GM18870 (cell line): ENCODE data around the gene CAMTA1.

Experiments
- ATAC-seq: cut with Tn5 transposase; IDR thresholded peaks from one replicate; pipeline ENCODE4 v1.9.1; 2021; ENCODE audit warnings: moderate library complexity; ENCODE audit not compliant: unreplicated experiment

Gene CAMTA1

DNA sequence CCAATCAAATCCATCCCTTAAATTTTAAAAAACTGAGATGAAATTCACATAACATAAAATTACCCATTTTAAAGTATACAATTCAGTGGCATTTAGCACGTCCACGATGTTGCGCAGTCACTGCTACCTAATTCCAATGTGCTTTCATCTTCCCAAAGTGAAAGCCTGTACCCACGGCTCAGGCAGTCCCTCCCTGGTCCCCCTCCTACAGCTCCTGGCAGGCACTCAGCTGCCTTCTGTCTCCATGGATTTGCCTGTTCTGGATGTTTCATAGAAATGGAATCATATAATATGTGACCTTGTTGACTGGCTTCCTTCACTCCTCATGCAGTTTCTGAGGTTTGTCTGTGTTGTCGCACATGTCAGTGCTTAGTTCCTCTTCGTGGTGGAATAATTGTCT is 386.3 kb downstream of the CAMTA1 start:
- no peak for ATAC-seq

DNA sequence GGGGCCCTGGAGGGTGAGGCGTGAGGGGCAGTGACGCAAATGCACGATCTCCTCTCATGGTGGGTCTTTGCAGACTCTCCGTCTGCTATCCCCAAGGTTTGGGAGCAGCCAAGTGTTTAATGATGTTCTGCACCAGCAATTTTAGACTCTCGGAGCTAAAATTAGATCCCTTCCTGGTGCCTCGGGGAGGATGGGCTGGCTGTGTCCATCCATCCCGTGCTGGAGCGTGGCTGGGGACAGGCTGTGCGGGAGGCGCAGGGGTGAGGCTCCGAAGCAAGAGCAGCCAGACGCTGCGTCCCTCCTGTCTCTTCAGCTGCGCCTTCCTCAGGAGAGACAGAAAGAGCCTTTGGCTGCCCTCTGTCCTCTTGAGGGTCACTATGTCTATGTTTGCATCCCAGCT is 387.6 kb downstream of the CAMTA1 start:
- no peak for ATAC-seq

DNA sequence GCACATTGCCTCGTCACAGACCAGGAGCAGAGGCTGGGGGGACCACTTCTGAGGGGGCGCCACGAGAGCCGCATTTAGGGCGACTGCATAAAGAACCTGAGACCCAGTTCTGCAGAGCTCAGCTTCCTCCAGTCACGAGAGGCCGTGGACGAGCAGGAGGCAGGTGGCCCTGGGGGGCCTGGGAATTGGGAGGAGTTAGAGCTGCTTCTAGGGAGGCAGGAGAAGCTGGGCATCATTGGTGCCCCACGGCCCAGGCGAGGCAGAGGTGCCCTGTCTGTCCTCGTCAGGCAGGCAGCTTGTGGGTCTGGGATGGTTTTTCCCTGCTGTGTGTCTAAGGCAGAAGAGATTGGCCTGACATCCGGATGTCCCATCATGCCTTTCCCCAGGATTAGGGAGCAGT is 389.3 kb downstream of the CAMTA1 start:
- ATAC-seq = no peak

DNA sequence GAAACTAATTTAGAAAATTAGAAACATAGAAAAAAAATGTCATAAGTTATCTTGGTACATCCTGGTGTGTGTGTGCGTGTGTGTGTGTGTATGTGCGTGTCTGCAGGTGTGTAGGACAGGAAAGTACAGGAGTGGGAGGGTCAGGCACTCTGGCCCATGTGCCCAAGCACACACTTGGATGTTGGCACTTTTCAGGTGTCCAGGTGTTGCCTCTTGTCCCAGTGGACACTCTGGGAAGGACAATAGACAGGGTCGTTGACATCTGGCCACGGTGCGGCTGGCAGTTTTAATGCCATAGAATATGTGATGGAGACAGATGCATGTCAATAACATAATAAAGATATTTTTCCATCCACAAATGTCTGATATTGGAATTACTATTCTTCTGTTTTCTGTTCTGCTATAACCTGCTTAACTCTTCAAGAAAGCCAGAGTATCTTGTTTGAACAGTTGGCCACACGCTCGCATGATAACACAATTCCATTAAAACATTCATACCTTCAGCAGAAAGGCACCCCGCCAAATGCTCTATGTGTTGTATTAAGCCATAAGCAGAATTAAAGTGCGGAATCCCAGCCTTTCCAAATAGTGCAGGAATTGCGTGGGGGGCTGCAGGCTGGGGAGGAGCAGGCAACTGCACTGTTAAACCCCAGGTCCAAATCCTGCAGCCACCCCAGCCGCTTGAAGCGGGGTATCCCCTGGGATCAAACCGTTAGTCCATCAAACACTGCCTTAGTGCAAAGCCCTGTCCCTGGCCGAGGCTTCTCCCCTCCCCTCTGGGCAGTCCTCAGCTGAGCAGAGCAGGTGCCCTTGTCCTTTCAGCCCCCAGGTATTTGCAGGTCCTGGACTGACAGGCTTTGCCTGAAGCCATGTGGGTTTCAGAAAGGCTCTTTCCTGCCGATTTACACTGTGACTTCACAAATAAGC is 390.0 kb downstream of the CAMTA1 start:
- no peak for ATAC-seq

DNA sequence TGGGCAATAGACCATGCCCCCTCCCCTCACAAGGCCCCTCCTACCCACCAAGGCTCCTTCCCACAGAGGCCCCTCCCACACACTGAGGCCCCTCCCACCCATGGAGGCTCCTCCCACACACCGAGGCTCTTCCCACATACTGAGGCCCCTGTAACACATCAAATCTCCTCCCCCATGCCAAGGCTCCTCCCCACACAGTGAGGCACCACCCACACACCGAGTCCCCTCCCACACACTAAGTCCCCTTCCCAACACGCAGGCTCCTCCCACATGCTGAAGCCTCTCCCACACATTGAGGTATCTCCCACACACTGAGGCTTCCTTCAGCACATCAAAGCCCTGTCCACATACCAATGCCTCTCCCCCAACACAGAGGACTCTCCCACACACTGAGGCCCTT is 391.8 kb downstream of the CAMTA1 start:
- no peak for ATAC-seq

DNA sequence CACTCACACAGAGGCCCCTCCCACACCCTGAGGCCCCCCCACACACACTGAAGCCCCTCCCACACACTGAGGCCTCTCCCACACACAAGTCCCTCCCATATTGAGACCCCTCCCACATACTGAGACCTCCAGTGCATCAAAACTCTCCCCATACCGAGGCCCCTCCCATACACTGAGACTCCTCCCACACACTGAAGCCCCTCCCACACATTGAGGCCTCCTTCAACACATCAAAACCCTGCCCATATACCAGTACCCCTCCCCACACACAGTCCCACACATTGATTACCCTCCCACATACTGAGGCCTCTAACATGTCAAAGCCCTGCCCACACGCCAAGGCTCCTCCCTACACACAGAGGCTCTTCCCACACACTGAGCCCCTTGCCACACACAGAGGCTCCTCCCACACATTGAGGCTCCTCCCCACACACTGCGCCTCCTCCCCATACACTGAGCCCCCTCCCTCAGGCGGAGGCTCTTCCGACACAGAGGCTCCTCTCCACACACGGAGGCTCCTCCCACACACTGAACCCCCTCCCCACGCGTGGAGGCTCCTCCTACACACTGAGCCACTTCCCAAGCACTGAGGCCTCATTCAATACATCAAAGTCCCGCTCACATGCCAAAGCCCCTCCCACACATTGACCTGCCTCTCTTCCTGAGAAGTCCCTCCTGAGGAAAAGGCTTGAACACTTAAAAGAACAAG is 392.3 kb downstream of the CAMTA1 start:
- ATAC-seq = no peak

DNA sequence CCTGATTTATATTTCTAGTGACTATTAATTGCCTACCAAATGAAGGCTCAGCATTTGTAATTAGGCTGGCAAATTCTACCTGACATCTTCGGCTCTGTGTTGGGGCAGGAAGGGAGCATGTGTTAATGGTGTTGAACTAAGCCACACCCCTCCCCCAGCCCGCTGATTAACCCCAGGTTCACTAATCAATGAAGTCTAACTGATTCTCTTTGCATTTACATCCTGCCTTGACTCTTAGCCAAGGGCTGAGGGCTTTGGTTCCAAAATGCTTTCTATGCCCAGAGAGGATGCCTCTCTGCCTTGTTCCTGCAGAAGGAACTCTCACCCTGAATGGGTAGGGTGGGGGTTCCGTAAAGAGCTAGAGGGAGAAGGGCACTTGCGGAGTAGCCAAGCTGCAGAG is 393.1 kb downstream of the CAMTA1 start:
- no peak for ATAC-seq

DNA sequence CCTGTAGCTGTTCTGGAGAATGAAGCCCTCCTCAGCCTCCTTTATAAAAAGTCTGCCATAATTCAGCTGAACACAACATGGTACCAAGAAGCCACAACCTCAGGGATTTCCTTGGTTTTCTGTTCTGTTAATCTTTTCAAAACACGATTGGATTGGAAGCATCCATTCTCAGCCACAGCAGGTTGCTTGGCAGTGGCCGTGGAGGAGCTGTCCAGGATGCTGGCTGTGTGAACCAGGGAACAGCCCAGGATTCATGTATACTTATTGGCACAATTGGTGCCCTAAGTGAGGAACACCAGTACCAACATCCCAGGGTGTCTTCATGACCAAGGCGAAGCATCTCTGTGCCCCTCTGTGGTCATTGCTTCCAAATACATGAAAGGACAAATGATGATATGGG is 393.5 kb downstream of the CAMTA1 start:
- no peak for ATAC-seq

DNA sequence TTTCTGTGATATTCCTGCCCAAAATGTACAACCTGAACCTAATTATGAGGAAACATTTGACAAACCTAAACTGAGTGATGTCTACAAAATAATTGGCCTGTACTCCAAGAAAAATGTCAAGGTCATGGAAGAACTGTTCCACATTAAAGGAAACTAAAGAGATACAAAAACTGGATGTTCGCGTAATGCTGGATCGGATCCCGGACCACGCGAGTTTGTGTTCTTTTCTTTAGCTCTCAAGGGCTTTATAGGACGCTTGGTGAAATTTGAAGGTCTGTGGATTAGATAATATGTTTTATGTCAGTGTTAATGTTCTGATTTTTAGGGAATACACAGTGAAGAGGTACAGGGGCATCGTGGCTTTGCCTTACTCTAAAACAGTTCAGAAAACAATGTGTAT is 400.5 kb downstream of the CAMTA1 start:
- ATAC-seq = no peak

DNA sequence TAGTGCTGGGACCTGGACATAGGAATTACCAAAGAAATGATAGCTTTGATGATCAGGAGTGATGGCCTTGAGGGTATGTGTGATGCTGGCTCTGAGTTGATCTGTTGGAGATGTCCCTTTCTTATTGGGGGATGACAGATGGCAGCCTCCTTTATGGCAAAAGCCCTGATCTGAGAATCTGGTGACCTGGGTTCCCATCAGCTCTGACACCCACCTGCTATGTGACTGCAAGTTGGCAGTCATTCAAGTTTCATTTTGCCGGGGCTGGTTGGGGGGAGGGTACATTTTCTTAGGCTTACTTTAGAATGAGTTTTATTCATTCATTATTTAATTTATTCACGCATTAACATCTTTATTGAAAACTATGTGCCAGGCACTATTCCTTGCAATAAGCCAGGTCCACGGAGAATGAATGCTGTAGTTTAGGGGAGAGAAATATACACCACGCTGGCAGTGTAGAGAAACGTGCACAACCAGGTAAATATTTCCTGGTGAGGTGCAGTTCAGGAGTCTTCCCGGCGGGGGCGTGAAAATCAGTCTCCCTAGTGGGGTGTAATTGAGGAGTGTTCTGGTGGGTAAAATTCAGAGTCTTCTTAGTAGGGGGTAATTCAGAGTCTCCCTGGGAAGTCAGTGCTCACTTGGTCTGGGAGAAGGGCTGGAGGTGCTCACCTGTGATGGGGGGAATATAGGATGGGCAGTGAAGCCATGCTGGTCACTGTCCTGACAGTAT is 401.3 kb downstream of the CAMTA1 start:
- ATAC-seq = no peak

DNA sequence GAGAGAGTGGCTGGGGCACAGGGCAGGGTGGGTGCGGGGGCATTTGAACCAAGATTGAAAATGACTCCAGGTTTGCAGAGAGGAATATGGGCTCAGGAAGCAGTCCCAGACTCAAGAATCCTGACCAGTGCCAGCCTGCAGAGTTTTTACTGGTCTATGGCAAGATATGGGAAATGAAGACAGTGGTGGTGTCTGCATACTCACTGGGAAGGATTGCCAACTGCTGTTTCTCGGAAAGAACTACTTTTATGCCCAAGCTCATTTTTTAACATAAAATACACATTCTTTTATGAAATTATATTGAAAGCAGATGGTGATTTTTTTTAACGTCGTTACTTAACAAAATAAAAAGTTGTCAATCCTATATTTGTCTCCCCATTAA is 401.8 kb downstream of the CAMTA1 start:
- no peak for ATAC-seq

DNA sequence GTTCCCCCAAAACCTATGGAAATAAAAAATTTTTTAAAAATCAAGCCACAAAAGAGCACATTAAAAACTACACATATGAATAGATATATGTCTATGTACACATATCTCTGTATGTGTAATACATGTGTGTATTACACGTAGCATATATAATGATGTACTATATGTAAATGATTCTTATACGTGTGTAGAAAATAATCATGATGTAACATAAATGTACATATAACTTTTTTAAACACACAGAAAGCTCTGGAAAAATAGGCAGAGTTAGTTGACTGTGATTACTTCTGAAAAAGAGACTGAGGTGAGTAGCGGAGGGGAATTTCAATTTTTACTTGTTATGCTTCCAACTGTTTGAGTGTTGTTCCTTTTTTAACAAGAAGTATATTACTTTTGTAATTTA is 405.0 kb downstream of the CAMTA1 start:
- ATAC-seq = no peak

DNA sequence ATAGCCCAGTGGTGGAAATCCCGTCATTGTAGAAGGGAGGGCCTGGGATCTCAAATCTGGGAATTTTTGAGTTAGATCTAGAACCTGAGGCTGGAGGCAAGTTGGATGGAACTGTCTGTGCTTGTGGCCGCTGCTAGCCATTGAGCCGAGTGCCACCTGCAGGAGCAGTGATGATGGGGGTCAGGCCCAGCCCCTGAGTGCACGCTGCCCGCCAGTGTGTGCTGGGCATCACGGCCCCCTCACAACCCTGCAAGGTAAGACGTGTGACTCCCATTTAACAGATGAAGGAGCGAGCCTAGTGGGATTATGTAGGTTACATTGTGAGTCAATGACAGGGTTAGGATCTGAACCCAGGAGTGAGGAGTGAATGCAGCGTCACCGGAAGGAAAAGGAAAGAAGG is 407.2 kb downstream of the CAMTA1 start:
- ATAC-seq = no peak

DNA sequence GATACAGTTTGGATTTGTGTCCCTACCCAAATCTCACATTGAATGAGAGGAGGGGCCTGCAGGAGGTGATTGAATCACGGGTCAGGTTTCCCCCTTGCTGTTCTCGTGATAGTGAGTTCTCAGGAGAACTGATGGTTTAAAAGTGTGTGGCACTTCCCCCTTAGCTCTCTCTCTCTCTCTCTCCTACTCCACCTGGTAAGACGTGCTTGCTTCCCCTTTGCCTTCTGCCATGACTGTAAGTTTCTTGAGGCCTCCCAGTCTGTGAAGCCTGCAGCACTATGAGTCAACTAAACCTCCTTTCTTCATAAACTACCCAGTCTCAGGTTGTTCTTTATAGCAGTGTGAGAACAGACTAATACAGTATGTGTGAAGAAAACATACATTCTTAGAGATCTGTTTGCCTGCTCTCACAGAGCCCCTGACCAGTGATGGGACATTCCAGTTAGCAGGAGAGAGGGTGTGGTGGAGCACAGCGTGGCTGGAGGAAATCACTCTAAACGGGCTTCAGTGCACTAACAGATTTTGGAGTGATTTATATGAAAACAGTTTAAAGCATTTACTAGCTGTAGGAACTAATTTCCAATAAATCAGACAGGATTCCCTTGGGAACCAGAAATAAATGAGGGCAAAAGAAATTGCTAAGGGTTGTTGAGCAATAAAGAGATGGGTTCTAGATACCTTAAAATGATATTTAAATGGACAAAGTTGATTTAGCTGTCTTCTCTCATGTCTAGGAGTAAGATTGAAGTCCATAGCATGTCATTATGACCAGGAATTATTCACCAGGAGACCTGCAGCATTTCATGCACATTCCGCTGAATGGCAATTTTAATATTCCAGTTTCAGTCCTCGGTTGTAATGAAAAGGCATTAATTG is 411.0 kb downstream of the CAMTA1 start:
- no peak for ATAC-seq

DNA sequence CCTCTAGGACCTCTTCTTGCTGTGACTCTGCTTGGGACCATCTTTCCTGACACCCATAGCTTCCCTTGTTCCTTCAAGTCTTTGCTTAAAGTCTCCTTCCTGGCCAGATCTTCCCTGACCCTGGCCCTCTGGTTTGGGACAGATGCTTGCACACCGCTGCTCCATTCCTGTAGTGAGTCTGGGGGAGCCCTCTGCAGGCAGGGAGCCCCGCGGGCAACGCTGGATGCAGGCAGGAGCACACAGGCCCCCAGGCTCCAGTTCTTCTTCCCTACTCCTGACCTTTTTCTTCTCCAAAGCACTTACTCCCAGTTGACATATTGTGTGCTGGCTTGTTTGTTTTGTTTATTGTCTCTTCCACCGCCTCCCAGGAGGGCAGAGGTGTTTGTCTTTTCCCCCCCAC is 413.4 kb downstream of the CAMTA1 start:
- no peak for ATAC-seq

DNA sequence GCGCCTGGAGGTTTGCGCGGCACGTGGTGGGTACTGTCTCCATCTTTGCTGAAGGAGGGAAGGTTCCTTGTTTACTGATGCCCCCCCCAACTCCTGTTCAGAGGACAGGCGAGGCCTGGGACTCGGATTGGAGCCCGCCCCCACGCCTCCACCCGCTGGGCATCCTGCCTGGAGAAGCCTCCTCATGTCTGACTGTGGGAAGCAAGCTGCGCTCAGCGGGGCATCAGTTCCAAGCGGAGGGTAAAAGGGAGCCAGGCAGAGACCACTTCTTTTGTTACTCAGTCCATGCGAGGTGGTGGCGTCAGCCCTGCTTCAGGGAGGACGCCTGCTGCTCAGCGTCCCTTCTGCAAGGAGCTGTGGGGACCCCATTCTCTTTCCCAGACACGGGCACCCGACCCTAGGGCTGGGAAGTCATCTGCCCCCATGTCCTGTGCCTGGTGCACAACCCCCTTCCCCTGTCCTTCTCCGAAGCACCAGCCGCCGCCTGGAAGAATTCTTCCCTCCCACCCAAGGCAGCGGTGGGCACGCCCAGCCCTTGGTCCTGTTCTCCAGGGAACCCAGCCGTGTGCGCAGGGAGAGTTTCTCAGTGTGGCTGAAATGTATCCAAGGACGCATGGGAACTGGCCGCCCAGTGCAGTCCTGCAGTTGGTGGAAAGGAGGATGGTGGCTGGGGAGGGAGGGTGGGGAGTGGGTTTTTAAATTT is 414.0 kb downstream of the CAMTA1 start:
- no peak for ATAC-seq

DNA sequence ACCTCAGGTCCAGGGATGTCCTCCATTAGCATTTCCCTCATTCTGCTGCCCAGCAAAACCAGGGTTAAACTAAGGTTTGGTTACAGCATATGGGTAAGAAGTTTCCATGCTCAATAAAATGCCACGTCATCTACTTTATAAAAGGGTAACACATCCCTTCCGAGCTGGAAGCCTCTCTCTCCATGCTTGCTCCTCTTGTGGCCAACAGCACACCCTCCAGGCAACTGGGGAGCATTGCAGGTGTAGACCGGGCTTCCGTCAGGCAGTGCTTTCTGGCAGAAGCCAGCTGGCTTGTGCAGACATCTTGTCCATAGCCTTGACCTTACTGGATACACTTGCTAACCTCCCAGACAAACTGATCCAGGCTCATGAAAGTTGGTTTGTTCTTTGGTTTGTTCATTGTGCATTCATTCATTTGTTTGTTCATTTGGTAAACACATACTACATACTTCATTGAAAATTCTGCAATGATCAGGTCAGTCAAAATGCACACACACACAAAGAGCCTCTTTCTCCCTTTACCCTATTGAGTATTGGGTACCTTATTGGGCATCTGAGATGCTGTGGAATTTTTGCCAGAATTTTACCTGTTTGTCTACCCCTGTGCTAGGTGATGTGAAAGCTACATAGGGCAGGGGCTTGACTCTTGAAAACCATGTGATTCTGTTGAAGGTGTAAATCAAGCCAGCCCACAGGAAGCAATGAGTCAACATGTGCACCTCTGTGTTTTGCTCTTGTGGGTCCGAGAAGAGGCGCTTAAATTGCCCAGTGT is 422.8 kb downstream of the CAMTA1 start:
- ATAC-seq = no peak

DNA sequence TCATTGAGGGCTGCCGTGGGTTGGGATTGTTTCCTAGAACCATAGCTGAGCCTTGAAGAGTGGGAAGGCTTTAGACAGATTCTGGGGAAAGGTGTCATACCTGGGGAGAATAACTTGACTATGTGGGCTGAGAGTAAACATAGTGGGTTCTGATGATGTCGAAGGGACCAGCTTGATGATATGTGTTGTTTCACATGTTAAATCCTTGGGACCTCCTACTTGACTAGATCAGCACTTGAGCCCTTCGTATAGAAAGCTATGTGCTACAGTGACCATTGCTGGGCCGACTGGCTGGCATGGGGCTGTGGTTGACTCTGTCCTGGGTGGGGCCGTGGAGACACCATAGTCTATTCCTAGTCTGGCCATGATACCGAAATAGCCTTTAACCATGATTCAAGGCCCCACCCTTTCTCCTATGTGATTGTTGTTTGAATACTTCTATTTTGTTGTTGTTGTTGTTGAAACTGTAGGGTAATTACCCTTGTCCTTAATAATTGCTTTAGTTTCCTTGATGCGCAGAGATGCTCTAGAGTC is 423.5 kb downstream of the CAMTA1 start:
- ATAC-seq = no peak

DNA sequence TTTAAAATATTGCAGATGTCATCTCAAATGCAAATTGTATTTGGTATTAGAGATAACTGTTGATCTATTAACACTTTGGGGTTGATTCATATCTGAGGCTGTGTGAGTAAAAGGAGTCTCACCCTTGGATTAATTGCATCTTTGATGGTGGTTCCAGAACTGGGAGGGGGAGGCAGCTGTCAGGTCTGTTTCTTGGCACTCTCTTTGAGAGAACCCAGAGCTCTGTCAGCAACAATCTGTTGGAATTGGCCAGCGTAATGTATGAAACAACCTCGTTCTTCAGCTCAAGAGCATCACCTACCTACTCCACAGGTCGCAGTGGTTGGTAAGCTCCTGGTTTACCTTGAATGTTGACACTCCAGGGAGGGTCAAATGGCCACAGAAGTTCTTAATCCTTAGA is 424.1 kb downstream of the CAMTA1 start:
- ATAC-seq = no peak
